ENCODE measurements around the gene LRRC66. TPM values are rescaled to one million over a fixed set of nuclear protein-coding genes. Genes with fewer than 3 reads are reported as not detected.

LRRC66 gene
- total RNA-seq, 4 donors from 2014 or later = 0.15 to 0.40 (median 0.38) TPM; not detected in 1

DNA sequence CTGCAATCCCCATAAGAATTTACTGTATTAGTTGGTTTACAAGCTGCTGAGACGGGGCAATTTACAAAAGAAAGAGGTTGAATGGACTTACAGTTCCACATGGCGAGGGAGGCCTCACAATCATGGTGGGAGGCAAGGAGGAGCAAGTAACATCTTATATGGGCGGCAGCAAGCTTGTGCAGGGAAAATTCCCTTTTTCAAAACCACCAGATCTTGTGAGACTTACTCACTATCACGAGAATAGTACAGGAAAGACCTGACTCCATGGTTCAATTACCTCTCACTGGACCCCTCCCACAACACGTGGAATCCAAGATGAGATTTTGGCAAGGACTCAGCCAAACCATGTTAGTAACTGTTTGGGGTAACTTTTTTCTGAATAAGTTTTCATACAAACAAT, 29.1 kb upstream of the LRRC66 start:
- Histone ChIP-seq H3K27me3 (no peaks in the 10 kb centered on the region), H3K4me3 (replicated peaks in 1 of 3) (no peak overlapping the region), H3K4me1 (peaks cover 0 to 5% of the 10 kb centered on the region in 2 donors), H3K27ac (no peak overlapping the region), H3K36me3 (no peaks in the 10 kb centered on the region), H3K9me3 (no peaks in the 10 kb centered on the region)
- intact Hi-C loops (cut with DNase I) = no loop called here
- 87 to 89% methylated on average over 5 of the region's 5 CpGs for WGBS, 2 donors
- TF ChIP-seq POLR2A (IDR thresholded peaks at IDR 0.05) = no peak
- TF ChIP-seq, protein P1, sequence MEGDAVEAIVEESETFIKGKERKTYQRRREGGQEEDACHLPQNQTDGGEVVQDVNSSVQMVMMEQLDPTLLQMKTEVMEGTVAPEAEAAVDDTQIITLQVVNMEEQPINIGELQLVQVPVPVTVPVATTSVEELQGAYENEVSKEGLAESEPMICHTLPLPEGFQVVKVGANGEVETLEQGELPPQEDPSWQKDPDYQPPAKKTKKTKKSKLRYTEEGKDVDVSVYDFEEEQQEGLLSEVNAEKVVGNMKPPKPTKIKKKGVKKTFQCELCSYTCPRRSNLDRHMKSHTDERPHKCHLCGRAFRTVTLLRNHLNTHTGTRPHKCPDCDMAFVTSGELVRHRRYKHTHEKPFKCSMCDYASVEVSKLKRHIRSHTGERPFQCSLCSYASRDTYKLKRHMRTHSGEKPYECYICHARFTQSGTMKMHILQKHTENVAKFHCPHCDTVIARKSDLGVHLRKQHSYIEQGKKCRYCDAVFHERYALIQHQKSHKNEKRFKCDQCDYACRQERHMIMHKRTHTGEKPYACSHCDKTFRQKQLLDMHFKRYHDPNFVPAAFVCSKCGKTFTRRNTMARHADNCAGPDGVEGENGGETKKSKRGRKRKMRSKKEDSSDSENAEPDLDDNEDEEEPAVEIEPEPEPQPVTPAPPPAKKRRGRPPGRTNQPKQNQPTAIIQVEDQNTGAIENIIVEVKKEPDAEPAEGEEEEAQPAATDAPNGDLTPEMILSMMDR (IDR thresholded peaks at IDR 0.05) = no peak
- DNase-seq = no peak

DNA sequence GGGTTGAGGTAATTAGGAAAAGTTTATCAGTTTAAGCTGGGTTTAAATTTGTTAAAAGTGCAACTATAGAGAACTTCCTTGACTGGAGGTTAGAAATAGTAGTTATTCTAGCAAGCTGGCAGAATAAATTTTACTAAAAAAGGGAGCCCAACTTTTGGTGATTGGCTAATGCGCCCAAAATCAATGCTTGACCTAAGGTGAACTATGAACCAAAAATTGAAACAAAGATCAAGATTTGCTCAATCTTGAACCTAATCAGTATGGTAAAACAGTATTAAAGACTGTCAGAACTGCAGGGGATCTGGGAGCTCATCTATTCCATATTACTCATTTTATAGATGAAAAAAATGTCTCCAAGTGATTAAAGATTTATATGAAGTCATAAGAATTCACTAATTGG, 24.9 kb upstream of the LRRC66 start:
- Histone ChIP-seq H3K27ac (no peak overlapping the region), H3K27me3 (no peaks in the 10 kb centered on the region), H3K4me3 (replicated peaks in 1 of 3) (no peak overlapping the region), H3K4me1 (no peaks in the 10 kb centered on the region), H3K36me3 (no peaks in the 10 kb centered on the region), H3K9me3 (no peaks in the 10 kb centered on the region)
- intact Hi-C loops (cut with DNase I) = no loop called here
- no peak for DNase-seq
- 93 to 98% methylated on average over 1 of the region's 1 CpG for WGBS, 2 donors
- TF ChIP-seq POLR2A (IDR thresholded peaks at IDR 0.05) = no peak
- TF ChIP-seq, protein P1 (IDR thresholded peaks at IDR 0.05) = no peak

DNA sequence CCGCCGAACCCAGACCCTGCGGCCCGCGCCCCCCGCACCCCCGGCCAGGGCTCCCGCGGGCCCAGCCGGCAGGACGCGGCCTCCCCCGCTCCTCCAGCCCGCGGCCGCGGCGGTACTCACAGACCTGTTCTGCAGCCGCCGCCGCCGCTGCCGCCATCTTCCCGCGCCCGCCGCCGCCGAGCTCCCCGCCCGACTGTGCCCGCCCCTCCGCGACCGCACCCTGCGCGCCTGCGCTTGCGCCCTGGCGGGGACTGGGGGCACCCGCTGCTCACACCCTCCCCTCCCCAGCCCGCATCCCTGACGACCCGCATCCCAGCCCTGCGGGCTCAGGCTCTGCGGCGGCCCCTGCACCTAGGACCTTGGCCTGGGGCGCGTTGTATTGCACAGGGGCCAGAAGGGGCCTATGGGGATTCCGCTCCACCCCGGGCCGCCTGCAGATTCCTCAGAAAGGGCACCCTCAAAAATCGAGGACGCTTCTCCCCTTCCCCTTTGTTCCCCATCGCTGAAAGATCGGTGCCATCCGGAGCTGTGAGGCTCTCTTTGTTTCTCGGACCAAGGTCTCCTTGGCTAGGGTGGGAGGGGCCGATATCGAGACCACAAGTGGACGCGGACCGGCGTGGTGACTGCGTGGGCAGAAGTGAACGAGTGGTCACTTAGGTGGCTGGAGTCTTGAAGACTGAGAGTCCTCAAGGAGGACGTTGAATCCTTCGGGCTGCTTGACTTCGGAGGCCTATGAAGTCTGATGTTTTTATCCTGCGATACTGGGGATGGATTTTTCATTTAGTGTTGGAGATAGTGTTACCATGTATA, 18.1 kb upstream of the LRRC66 start, which contains the start of gene SGCB:
SGCB (minus strand) TSS at position 197 of the 810 bp plus-strand sequence; CDS start at position 157, 40 bp downstream.
- intact Hi-C loops (cut with DNase I) = no loop called here
- Histone ChIP-seq H3K4me3 (replicated peaks in 1 of 3) (peak within 1 kb of the TSS; percentile 37 to 75 (median 59)), H3K27me3 (no peaks in the 10 kb centered on the region), H3K36me3 (no peaks in the 10 kb centered on the region), H3K9me3 (no peaks in the 10 kb centered on the region), H3K4me1 (peaks cover 3 to 5% of the 10 kb centered on the region in 2 donors), H3K27ac (peak within 1 kb of the TSS in 2 of 3 donors; percentile 20 to 49)
- DNase-seq = peak; percentile 50 to 57
- 5 to 14% methylated on average over 10 to 28 of the region's 70 CpGs for WGBS, 2 donors
- TF ChIP-seq, protein P1 (IDR thresholded peaks at IDR 0.05) = no peak
- TF ChIP-seq POLR2A (IDR thresholded peaks at IDR 0.05) = peak in 1 of 2 donors; percentile 39

DNA sequence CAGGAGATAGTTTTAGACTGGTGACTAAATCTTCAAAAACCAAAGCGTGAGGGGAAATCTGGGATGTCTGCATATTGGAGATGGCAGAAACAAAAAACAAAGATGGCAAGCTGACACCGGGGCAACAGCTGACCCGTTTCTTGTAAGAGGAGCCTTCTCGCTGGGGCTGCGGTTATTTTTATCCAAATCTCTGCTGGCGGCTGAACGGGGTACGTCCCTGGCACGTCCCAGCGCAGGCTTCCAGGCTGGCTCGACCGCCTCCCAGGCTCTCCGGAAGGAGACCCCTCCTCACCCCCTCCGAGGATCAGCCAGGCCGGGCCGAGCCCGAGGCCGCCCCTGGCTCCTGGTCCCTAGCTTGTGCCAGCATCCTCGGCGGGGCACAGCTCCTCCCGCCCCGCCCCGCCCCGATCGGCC, 17.5 kb upstream of the LRRC66 start:
- TF ChIP-seq, protein P1 (IDR thresholded peaks at IDR 0.05) = no peak
- no peak for TF ChIP-seq POLR2A (IDR thresholded peaks at IDR 0.05)
- WGBS, 2 donors = 1 to 2% methylated on average over 8 to 16 of the region's 25 CpGs
- Histone ChIP-seq H3K27me3 (no peaks in the 10 kb centered on the region), H3K36me3 (no peaks in the 10 kb centered on the region), H3K27ac (peak overlapping the region in 2 of 3 donors; percentile 20 to 49), H3K4me3 (replicated peaks in 1 of 3) (peak overlapping the region; percentile 37 to 75 (median 59)), H3K4me1 (peaks cover 3 to 5% of the 10 kb centered on the region in 2 donors), H3K9me3 (no peaks in the 10 kb centered on the region)
- intact Hi-C loops (cut with DNase I) = no loop called here
- peak; percentile 17 to 21 for DNase-seq

DNA sequence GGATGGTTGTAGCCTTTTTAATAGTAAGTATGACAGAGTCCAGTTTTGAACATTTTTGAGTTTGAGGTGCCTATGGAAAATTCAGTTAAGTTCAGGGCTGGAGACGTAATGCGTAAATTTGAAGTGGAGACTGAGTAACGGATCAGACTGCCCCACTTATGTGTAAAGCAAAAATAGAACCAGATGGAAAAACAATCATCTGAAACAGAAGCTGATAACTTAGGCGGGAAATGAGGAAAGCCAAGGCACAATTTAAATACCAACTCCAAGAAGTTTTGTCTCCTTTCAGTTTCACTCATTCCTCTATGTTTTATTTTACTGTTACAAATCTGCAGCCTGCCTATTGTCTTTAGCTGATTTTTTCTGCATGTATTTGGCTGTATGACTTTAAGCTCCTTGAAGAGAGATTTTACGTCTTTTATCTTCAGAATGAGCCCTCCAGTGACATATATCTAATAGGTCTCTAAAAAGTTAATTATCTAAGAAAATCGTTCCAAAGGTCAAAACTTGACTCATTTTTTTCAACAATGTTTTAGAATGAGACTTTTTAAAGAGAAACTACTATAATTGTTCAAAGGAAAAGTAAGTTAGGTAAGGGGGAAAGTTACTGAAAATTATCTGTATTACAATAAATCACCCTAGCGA, 16.8 kb upstream of the LRRC66 start:
- no peak for TF ChIP-seq POLR2A (IDR thresholded peaks at IDR 0.05)
- TF ChIP-seq, protein P1 (IDR thresholded peaks at IDR 0.05) = no peak
- no peak overlapping the region for H3K27ac ChIP-seq
- DNase-seq = no peak
- intact Hi-C loops (cut with DNase I) = no loop called here
- peaks cover 3 to 5% of the 10 kb centered on the region in 2 donors for H3K4me1 ChIP-seq
- no peaks in the 10 kb centered on the region for H3K27me3 ChIP-seq
- no peak overlapping the region for H3K4me3 ChIP-seq (replicated peaks in 1 of 3)
- 67 to 68% methylated on average over 7 of the region's 7 CpGs for WGBS, 2 donors
- H3K9me3 ChIP-seq = no peaks in the 10 kb centered on the region
- no peaks in the 10 kb centered on the region for H3K36me3 ChIP-seq

Data from thyroid gland (tissue), 4 donors.